Stimulated activated naive B cell treated with anti-CD40 and anti-IgM and Interleukin-4, amounts not matched to agents 10 μg/mL and 1 μg/mL and 100 μg/mL, for 72 hours (primary cell): ENCODE measurements around the gene FAM83E.

ENCODE experiments used
- ATAC-seq, 2 donors: fragments of 150-1000 bp; cut with Tn5 transposase; replicated peaks; 2 replicates each; pipeline ENCODE4 v1.10.0; 2021; ENCODE audit warnings: moderate library complexity in 1 of 2
- DNase-seq: peaks from one replicate; pipeline ENCODE4 v3.0.0; 2021
- H3K27ac Mint-ChIP-seq: one replicate; pipeline ENCODE4 v1.8.0; 2022; ENCODE audit warnings: mild to moderate bottlenecking, mixed read lengths
- H3K27me3 Mint-ChIP-seq, 2 donors: one replicate each; pipeline ENCODE4 v1.8.0; 2022; ENCODE audit warnings: mixed read lengths in 2 of 2
- H3K36me3 Mint-ChIP-seq, 2 donors: one replicate each; pipeline ENCODE4 v1.8.0; 2022; ENCODE audit warnings: mixed read lengths in 2 of 2, mild to moderate bottlenecking in 1 of 2
- H3K4me1 Mint-ChIP-seq, 2 donors: one replicate each; pipeline ENCODE4 v1.8.0; 2022; ENCODE audit warnings: mixed read lengths in 2 of 2, mild to moderate bottlenecking in 1 of 2
- H3K4me3 Mint-ChIP-seq, 2 donors: one replicate each; pipeline ENCODE4 v1.8.0; 2022; ENCODE audit warnings: mild to moderate bottlenecking in 2 of 2, mixed read lengths in 2 of 2, moderate library complexity in 1 of 2
- H3K9me3 Mint-ChIP-seq, 2 donors: one replicate each; pipeline ENCODE4 v1.8.0; 2022; ENCODE audit warnings: mixed read lengths in 2 of 2, mild to moderate bottlenecking in 1 of 2

Gene FAM83E

DNA sequence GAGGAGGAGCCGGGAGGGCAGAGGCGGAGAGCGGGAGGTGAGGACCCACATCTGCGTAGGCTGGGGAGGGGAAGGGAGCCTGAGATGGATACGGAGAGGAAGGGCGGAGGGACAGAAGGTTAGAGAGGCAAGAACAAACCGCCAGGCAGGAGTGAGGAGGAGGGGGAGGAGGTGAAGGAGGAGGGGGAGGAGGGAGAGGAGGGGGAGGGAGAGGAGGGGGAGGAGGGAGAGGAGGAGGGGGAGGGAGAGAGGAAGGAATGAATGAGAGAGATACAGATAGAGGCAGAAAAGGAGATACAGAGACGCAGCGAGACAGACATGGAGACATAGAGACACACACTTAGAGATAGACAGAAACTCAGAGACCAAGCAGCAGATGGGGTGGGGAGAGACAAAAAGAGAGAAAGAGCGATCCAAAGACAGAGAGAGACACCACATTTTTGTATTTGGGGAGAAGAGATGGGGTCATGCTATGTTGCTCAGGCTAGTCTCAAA lies 31.9 kb upstream of the FAM83E start:
- DNase-seq (no peak), ATAC-seq (no peak)
- no peaks in the 10 kb centered on the region for H3K27me3 Mint-ChIP-seq
- H3K4me1 Mint-ChIP-seq = peaks cover 30 to 38% of the 10 kb centered on the region in 2 donors
- H3K9me3 Mint-ChIP-seq = no peaks in the 10 kb centered on the region
- H3K4me3 Mint-ChIP-seq = peak overlapping the region; percentile 80 to 89
- H3K27ac Mint-ChIP-seq = peak overlapping the region; percentile 53
- no peaks in the 10 kb centered on the region for H3K36me3 Mint-ChIP-seq

DNA sequence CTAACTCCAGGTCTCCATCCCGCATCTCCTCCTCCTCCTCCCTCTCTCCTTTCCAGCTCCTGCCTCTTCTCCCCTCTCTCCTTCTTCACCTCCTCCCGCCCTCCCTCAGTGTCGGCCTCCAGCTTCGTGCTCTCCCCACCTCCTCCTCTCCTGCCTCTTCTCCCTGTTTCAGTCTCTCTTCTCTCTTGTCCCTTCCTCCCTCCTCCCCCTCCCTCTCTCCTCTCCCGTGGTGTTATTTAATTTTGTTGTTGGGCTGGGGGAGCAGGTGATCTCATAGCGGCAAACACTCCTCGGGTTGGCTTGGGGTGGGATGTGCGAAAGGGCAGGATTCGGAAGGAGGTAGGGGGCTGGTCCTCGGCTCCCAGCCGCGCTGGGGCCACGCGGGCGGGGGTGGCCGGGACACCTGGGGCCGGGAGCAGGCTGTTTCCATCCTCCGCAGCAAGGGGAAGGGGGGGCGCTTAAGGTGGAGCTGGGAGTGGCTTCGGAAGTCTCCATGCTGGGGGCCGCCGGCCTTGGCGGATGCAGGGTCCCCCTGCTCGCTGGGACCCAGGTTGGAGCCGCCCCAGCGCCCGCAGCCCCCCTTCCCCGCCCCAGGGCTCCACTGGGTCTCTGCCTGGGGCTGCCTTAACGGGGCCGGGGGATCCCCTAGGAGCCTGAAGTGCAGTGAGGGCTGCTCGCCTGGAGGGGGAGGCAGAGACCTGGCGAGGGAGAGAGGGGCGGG lies 31.3 kb upstream of the FAM83E start, which contains the start of gene CA11:
TSS of gene CA11 (minus strand) at position 187 of the 721 bp plus-strand sequence. CDS start 555 bp downstream, outside the sequence.
- H3K4me1 Mint-ChIP-seq = peaks cover 28 to 38% of the 10 kb centered on the region in 2 donors
- H3K27me3 Mint-ChIP-seq = no peaks in the 10 kb centered on the region
- DNase-seq (peak; percentile 91), ATAC-seq (peak; percentile 80 to 86)
- H3K36me3 Mint-ChIP-seq = peaks cover 0 to 2% of the 10 kb centered on the region in 2 donors
- H3K4me3 Mint-ChIP-seq = peak within 1 kb of the TSS; percentile 80 to 89
- no peaks in the 10 kb centered on the region for H3K9me3 Mint-ChIP-seq
- peak within 1 kb of the TSS; percentile 72 for H3K27ac Mint-ChIP-seq

DNA sequence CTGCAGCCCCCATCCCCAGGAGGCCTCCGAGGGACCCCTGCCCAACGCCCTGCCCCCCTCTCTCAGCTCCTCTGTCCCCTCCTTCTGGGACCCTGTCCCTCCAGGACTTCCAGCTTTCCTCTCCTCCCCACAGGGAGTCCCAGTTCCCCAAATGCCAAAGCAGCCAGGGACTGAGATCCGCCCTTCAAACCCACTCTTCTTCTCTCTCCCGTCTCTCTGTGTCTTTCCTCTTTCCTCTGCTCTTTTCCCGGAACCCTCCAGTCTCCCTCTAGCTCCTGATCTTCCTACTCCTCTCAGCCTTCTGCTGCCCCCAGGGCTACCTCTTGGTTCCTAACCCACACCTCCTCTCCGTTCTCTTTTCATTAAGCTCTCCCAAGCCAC lies 30.7 kb upstream of the FAM83E start:
- peaks cover 25 to 38% of the 10 kb centered on the region in 2 donors for H3K4me1 Mint-ChIP-seq
- H3K27ac Mint-ChIP-seq = peak overlapping the region; percentile 72
- no peaks in the 10 kb centered on the region for H3K9me3 Mint-ChIP-seq
- peak overlapping the region; percentile 80 to 89 for H3K4me3 Mint-ChIP-seq
- no peaks in the 10 kb centered on the region for H3K27me3 Mint-ChIP-seq
- no peak for DNase-seq
- ATAC-seq = no peak
- peaks cover 0 to 2% of the 10 kb centered on the region in 2 donors for H3K36me3 Mint-ChIP-seq

DNA sequence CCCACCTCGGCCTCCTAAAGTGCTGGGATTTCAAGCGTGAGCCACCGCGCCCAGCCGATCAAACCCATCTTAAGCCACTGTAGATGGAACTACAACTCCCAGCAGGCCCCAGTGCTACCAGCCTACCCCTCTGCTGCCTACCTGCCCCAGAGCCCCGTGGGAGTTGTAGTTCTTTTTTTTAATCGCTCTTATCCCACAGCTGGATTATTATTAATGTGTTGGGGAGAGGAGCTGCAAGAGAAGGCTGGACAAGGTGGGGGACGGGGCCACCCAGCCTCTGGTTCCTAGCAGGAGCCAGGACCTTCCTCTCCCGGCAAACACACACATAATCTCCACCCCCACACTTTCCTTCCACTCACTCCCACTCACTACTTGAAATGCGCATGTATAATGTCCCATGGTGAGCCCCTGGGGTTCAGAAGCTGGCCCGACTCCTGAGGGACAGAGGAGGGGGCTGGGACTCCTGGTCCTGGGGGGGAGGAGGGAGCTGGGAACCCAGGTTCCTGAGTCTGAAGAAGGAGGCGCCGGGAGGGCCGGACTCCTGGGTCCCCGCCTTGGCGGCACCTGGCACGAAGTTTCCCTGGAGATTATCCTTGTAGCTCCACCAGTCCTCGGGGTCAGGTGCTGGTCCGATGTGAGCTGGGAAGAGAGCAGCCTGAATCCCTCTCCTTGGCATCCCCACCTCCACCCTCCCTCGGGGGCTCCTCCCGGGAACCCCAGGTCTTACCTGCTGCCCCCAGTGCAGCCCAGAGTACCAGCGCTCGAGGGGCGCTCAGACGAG lies 30.2 kb upstream of the FAM83E start:
- peaks cover 0 to 3% of the 10 kb centered on the region in 2 donors for H3K36me3 Mint-ChIP-seq
- DNase-seq = peak; percentile 62
- H3K27ac Mint-ChIP-seq = peak overlapping the region; percentile 72
- H3K9me3 Mint-ChIP-seq = no peaks in the 10 kb centered on the region
- H3K4me3 Mint-ChIP-seq = peak overlapping the region; percentile 80 to 89
- no peaks in the 10 kb centered on the region for H3K27me3 Mint-ChIP-seq
- ATAC-seq = peak; percentile 77 to 81
- H3K4me1 Mint-ChIP-seq = peaks cover 26 to 39% of the 10 kb centered on the region in 2 donors

DNA sequence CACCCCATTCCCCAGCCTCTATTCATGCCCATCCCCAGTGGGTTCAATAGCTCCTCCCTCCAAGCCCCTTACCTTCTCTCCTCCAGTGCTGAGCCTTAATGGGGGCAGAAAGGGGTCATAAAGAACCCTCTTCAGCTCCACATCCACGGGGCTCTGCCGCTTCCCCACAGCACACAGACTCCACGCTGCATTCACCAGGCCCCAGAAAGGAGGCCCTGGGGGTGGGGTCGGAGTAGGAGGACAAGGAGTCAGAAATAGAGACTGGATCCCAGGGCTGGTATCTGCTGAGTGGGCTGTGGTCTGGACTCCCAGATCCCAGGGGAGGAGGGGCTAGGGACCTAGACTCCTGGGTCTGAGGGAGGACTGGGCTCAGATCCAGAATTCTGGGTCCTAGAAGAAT lies 29.5 kb upstream of the FAM83E start:
- Mint-ChIP-seq H3K36me3 (peaks cover 0 to 5% of the 10 kb centered on the region in 2 donors), H3K4me1 (peaks cover 30 to 40% of the 10 kb centered on the region in 2 donors), H3K27me3 (no peaks in the 10 kb centered on the region), H3K27ac (no peak overlapping the region), H3K9me3 (no peaks in the 10 kb centered on the region), H3K4me3 (no peak overlapping the region)
- ATAC-seq (no peak), DNase-seq (no peak)

DNA sequence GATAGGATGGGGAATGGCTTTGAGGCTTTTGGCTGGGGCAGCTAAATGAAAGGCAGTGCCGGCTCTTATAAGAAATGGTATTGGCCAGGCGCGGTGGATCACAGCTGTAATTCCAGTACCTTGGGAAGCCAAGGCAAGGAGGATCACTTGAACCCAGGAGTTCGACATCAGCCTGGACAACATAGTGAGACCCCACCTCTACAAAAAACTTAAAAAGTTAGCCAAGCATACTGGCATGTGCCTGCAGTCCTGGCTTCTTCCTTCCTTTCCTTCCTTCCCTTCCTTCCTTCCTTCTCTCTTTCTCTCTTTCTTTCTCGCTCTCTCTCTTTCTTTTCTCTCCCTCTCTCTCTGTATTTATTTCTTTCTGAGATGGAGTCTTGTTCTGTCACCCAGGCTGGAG lies 28.0 kb upstream of the FAM83E start:
- Mint-ChIP-seq H3K9me3 (peaks cover 8 to 9% of the 10 kb centered on the region in 2 donors), H3K4me3 (no peak overlapping the region), H3K27ac (peak overlapping the region; percentile 81), H3K36me3 (peaks cover 3 to 16% of the 10 kb centered on the region in 2 donors), H3K4me1 (peaks cover 38 to 52% of the 10 kb centered on the region in 2 donors), H3K27me3 (no peaks in the 10 kb centered on the region)
- DNase-seq = no peak
- no peak for ATAC-seq

DNA sequence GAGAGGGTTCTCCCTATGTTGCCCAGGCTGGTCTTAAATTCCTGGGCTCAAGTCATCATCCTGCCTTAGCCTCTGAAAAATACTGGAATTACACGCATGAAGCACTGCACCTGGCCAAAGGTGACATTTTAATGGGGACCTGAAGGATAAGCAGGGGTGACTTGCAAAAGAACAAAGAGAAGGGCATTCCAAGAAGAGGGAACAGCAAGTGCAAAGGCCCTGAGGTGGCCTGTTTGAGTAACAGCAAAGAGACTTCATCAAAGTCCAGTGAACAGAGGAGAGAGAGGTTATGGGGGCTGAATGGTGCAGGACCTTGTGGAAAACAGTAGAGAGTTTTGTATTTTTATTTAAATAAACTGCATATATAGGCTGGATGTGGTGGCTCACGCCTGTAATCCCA lies 27.0 kb upstream of the FAM83E start:
- H3K4me1 Mint-ChIP-seq = peaks cover 36 to 53% of the 10 kb centered on the region in 2 donors
- ATAC-seq (no peak), DNase-seq (no peak)

DNA sequence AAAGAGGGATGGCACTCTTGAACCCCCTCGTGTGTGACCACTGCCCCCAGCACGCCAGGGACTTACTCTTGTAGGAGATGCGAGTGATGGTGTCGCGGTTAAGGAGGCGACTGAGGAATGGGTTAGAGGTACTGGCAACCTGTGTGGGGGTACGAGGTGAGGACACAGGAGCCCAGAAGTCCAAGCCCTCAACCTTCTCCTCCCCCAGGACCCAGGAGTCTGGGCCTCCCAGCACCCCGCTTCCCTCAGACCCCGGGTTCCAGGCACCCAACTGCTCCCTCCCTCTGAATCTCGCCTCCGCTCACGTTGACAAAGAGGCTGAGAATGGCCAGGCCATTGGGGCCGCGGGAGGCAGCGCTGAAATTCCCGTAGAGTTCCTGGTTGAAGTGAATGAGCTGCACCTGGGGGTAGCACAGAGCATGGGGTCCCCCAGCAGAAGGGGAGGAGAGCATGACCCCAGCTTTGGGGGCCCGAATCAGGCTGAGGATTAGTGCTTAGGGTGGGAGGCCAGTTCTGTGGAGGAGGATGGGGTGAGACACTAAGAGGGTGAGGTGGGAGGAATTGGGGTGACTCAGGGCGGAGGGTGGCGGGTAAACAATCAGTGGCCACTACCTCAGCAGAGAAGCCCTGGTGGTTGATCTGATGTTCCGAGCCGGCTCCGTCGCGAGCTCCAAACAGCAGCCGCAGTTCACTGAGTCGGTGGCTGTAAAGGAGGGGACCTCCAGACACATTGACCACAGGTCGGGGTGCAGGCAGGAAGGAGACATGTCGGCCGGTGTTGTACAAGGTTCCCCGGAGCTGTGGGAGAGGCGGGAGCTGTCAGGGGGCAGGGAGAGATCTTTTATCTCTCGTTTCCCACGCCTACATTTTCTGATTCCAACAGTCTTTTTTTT lies 24.9 kb upstream of the FAM83E start:
- Mint-ChIP-seq H3K36me3 (peaks cover 5 to 16% of the 10 kb centered on the region in 2 donors), H3K27ac (peak overlapping the region; percentile 99), H3K4me1 (peaks cover 33 to 49% of the 10 kb centered on the region in 2 donors), H3K9me3 (peaks cover 8 to 9% of the 10 kb centered on the region in 2 donors), H3K4me3 (peak overlapping the region; percentile 58 to 92), H3K27me3 (no peaks in the 10 kb centered on the region)
- DNase-seq (no peak), ATAC-seq (no peak)

More for the DNA sequence above, 27.0 kb upstream of the FAM83E start:
- peaks cover 3 to 16% of the 10 kb centered on the region in 2 donors for H3K36me3 Mint-ChIP-seq
- H3K27me3 Mint-ChIP-seq = no peaks in the 10 kb centered on the region
- H3K9me3 Mint-ChIP-seq = peaks cover 8 to 9% of the 10 kb centered on the region in 2 donors
- H3K27ac Mint-ChIP-seq = no peak overlapping the region
- H3K4me3 Mint-ChIP-seq = no peak overlapping the region

DNA sequence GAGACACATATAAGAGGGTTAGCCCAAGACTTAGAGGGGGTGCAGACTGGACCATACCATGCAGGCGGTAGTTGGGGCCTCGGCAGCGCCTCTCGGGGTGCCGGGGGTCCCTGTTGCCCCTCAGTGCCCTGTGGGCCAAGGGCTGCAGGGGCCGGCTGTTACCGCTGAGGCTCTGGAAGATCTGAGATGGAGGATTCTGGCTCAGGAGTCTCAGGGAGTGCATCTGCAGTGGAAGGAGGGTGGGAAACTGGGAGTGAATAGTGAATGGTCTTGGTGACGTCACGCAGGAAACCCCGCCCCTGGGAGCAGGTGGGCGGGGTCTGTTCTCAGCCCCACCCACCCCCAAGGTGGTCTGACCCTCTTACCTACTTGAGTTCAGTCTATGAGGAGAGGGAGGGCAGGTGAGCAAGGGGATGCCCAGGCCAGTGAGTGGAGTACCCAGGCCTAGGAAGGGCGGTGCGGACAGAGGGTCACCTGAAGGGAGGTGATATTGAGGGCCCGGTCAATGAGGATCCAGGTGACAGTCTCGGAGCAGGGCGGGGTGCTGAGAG lies 24.0 kb upstream of the FAM83E start:
- Mint-ChIP-seq H3K27ac (peak overlapping the region; percentile 99), H3K4me1 (peaks cover 35 to 51% of the 10 kb centered on the region in 2 donors), H3K4me3 (peak overlapping the region; percentile 88 to 92), H3K9me3 (peaks cover 8 to 9% of the 10 kb centered on the region in 2 donors), H3K27me3 (no peaks in the 10 kb centered on the region), H3K36me3 (peaks cover 5 to 16% of the 10 kb centered on the region in 2 donors)
- ATAC-seq (no peak), DNase-seq (no peak)

DNA sequence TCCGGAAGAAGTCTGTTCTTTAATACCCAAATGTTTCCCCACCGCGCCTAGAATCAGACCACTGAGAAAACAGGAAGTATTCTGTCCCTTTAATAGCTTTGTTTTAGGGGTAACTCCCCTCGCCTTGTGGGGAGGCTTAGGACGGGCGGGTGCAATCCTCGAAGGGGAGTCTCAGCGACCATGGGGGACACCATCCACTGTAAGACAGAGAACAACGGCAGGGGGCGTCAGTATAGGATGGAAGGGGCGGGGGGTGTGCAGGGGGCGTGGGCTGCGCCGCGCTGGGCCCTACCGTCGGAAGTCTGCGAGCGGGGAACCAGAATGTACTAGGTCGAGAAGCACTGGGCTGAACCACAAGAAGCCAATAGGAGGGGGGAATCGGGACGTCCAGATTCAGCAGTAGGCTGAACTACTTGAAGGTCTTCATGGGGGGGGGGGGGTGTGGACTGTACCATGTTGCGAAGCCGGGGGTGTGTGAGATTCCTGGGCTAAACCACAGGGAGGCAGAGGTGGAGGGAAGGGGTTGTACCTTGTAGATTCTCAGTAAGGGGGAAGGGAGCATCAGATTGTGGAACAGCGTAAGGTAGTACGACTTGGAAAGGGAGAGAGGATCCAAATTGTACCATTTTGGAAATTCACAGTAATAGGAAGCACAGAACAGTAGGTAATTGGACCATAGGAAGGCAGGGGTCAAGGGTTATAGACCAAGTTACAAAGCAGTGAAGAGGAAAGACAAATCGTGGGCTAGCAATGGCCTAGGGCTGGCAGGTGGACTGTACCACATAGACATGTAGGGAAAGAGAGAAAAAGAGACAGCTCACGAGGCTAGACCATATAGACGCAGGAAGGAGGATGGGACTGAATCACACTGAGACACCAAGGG lies 23.3 kb upstream of the FAM83E start:
- H3K4me1 Mint-ChIP-seq = peaks cover 40 to 58% of the 10 kb centered on the region in 2 donors
- peak overlapping the region; percentile 99 for H3K27ac Mint-ChIP-seq
- DNase-seq (peak; percentile 77), ATAC-seq (peak; percentile 30 to 44)
- H3K4me3 Mint-ChIP-seq = peak overlapping the region; percentile 88 to 92
- no peaks in the 10 kb centered on the region for H3K27me3 Mint-ChIP-seq
- H3K36me3 Mint-ChIP-seq = peaks cover 5 to 16% of the 10 kb centered on the region in 2 donors
- H3K9me3 Mint-ChIP-seq = peaks cover 8 to 9% of the 10 kb centered on the region in 2 donors

DNA sequence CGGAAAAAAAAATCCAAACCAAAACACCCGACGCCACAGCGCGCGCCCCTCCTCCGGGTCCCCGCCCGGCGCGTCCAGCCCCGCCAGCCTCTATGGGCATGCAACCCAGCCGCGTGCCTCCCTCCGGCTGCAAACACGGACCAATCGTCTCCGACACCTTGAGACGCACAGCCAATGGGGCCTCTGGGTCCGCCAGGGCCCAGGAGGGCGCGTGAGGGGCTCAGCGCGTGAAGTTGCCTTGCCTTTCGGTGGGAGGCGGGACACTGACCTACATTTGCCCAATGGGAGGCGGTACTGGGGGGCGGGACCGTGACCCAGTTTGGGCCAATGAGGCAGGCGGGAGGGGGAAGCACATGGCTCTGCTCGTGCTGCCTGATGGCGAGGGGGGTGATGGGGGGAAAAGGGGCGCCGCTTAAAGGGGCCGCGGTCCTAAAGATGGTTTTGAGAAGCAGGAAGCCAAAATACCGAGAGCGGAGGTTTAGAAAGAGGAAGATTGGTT lies 22.6 kb upstream of the FAM83E start:
- Mint-ChIP-seq H3K4me1 (peaks cover 44 to 65% of the 10 kb centered on the region in 2 donors), H3K36me3 (peaks cover 5 to 16% of the 10 kb centered on the region in 2 donors), H3K27ac (peak overlapping the region; percentile 99), H3K9me3 (peaks cover 8 to 9% of the 10 kb centered on the region in 2 donors), H3K27me3 (no peaks in the 10 kb centered on the region), H3K4me3 (peak overlapping the region; percentile 88 to 92)
- DNase-seq (peak; percentile 99), ATAC-seq (peak; percentile 75 to 77)

DNA sequence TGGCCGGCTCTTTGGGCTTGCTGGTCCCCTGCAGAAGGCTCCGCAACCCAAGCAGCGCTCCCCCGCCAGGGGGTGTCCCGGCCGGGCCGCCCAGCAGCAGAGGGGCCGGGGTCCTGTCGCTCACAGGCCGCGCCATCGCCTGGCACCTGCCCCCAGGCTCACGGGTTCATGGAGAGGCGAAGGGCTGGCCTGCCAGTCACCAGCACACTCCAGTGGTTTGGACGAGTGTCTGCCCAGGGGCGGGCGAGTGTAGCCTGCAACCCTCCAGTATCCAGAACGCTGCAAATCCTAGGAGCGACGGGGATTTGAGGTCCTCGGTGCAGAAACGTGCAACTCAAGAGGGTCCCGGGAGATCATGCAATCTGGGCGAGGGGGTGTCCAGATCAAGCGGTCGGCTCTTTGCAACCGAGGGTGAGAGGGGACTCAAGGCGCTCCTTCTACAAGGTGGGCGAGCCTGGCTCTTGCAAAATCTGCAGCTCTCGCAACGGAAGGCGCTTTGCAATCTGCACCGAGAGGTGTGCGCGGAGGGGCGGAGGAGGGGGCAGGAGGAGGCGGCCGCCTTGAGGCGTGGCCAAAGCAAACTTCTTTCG lies 22.1 kb upstream of the FAM83E start, which contains the start of gene DBP:
TSS of gene DBP (minus strand) at position 521 of the 590 bp plus-strand sequence. CDS start at position 136, 385 bp downstream.
- H3K27ac Mint-ChIP-seq = peak within 1 kb of the TSS; percentile 99
- peaks cover 5 to 16% of the 10 kb centered on the region in 2 donors for H3K36me3 Mint-ChIP-seq
- DNase-seq = no peak
- peak in 1 of 2 donors; percentile 9 for ATAC-seq
- H3K27me3 Mint-ChIP-seq = no peaks in the 10 kb centered on the region
- H3K9me3 Mint-ChIP-seq = peaks cover 8 to 9% of the 10 kb centered on the region in 2 donors
- peaks cover 44 to 69% of the 10 kb centered on the region in 2 donors for H3K4me1 Mint-ChIP-seq
- H3K4me3 Mint-ChIP-seq = peak within 1 kb of the TSS; percentile 88 to 92
